ENCODE results near the gene ELF4. TPM values are rescaled to one million over a fixed set of nuclear protein-coding genes. Genes with fewer than 3 reads are reported as not detected.
A peak's percentile ranks its signal among the peaks of the same experiment; 100 is the strongest.

Gene ELF4
- total and polyA plus RNA-seq, 2 of the 13 experiments (the other 11 are each of a cell fraction or from before 2014, with no cell fraction given): 1.3 to 2.6 TPM

- no peak for TF ChIP-seq ZNF709 (CRISPR knock-in tag; IDR thresholded peaks at IDR 0.05)
- TF ChIP-seq ZNF850 (CRISPR knock-in tag; conservative IDR thresholded peaks at IDR 0.05): no peak
- TF ChIP-seq NFE2 (CRISPR knock-in tag; IDR thresholded peaks at IDR 0.05): no peak
- TF ChIP-seq SMAD1 (CRISPR knock-in tag; IDR thresholded peaks at IDR 0.05; ENCODE audit: borderline replicate concordance, low read depth): no peak
- TF ChIP-seq ZBTB25 (CRISPR knock-in tag; IDR thresholded peaks at IDR 0.05): no peak
- no peak for TF ChIP-seq CBFB (CRISPR knock-in tag; IDR thresholded peaks at IDR 0.05)
- TF ChIP-seq PHB2 (IDR thresholded peaks at IDR 0.05; ENCODE audit: partially characterized antibody): no peak
- no peak for TF ChIP-seq TEF (CRISPR knock-in tag; IDR thresholded peaks at IDR 0.05)
- no peak for TF ChIP-seq ZNF446 (CRISPR knock-in tag; IDR thresholded peaks at IDR 0.05)
- TF ChIP-seq ZSCAN22 (CRISPR knock-in tag; IDR thresholded peaks at IDR 0.05): no peak
- TF ChIP-seq ZFP62 (CRISPR knock-in tag; IDR thresholded peaks at IDR 0.05): no peak
- TF ChIP-seq ZNF569 (CRISPR knock-in tag; IDR thresholded peaks at IDR 0.05; ENCODE audit: borderline replicate concordance): peak; percentile 31; the same call in 1 of the 2 replicates
- no peak for TF ChIP-seq ZNF614 (CRISPR knock-in tag; IDR thresholded peaks at IDR 0.05; ENCODE audit: borderline replicate concordance)
- no peak for TF ChIP-seq ZNF780A (CRISPR knock-in tag; IDR thresholded peaks at IDR 0.05)
- no peak for TF ChIP-seq TEAD2 (CRISPR knock-in tag; IDR thresholded peaks at IDR 0.05)
- no peak for TF ChIP-seq ZNF20 (CRISPR knock-in tag; IDR thresholded peaks at IDR 0.05)
- no peak for TF ChIP-seq AFF4 (CRISPR knock-in tag; IDR thresholded peaks at IDR 0.05)
- no peak for TF ChIP-seq ZSCAN9 (CRISPR knock-in tag; IDR thresholded peaks at IDR 0.05; ENCODE audit: borderline replicate concordance)
- no peak for TF ChIP-seq HOXA5 (CRISPR knock-in tag; IDR thresholded peaks at IDR 0.05)
- no peak for TF ChIP-seq ZNF350 (CRISPR knock-in tag; IDR thresholded peaks at IDR 0.05; ENCODE audit: borderline replicate concordance, low read depth)
- TF ChIP-seq THAP11 (CRISPR knock-in tag; IDR thresholded peaks at IDR 0.05): no peak
- TF ChIP-seq ZNF891 (CRISPR knock-in tag; IDR thresholded peaks at IDR 0.05): no peak
- TF ChIP-seq ZNF775 (CRISPR knock-in tag; IDR thresholded peaks at IDR 0.05; ENCODE audit: borderline replicate concordance): no peak
- peak; percentile 55 for TF ChIP-seq HNRNPK (IDR thresholded peaks at IDR 0.05; ENCODE audit: low read depth, low read length, poor library complexity, severe bottlenecking)
- peak; percentile 35 for TF ChIP-seq SAP130 (CRISPR knock-in tag; IDR thresholded peaks at IDR 0.05; ENCODE audit: low read depth)
Measured at GRCh38 chrX:130060122-130061069, 49.9 kb downstream of the ELF4 start (continued).

All from HepG2 (cell line).